GM21723 (cell line): Measurements from ENCODE around the gene ZNF629.
"Not testable (repeated sequence)": the region's sequence is repeated elsewhere in the genome, so short reads cannot be mapped to it uniquely, and the experiment has no call there.

Experiments
- ATAC-seq: cut with Tn5 transposase; IDR thresholded peaks from one replicate; pipeline ENCODE4 v1.9.1; 2021; ENCODE audit warnings: mild to moderate bottlenecking, moderate library complexity; ENCODE audit not compliant: unreplicated experiment

ZNF629 gene

DNA sequence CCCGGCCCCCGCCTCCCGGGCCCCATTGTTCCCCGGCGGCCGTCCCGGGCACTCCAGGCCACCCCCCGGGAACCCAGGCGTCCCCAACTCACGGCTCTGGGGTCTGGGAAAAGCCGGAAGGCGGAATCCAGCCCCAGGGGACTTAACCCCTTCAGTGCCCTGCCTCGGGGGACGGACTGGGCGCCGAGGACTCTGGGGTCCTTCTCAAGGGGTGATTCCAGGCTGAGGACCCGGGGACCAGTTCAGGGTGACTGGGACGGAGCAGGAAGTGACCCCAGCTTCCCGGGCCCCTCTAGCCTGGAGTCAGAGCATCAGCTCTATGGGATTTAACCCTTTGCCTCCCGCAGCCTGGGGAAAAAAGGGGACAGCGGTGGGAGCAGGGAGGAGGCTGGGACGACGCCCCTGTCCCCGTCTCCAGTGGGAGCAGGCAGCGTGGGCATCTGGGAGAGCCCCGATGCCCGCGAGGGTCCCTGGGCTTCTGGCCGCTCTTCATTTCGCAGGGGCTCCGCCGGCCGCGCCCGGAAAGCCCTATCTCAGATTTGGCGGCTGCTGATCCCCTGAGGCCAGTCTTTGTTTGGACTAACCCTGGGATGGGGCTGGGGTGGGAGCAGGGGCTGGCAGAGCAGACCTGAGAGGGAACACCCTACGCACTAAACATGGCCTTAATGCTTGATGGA, at the start of gene ZNF629:
TSS of gene ZNF629 (minus strand) at position 270 of the 677 bp plus-strand sequence. CDS start 2,723 bp downstream, outside the sequence.
- ATAC-seq, result no peak

DNA sequence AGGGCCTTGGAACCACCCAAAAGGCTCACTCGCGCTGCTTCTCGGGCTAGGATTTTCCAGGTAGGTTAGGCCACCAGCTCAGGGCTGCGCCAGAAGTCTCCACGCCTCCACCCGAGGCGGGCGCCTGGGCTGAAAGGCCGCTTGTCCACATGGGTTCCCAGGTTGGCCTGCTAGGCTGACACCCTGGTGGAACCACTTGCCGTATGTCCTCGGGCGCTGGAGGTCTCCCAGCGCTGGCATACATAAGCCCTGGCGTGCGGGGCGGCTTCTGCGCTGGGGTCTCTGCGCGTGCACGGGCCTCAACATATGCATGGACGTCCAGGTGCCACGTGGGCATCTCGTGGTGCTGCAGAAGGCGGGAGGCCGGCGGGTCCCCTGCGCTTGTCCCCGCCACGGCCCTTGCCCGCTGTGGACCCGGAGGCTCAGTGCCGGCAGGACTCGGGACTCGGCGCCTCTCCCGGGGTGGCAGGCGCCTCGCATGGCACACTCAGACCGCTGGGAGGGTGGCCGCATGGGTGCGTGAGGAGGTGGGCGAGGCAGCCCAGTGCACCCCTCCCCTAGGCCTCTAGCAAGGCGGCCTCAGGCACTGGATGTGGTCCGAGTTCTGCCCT, 47.2 kb upstream of the ZNF629 start:
- no peak for ATAC-seq

DNA sequence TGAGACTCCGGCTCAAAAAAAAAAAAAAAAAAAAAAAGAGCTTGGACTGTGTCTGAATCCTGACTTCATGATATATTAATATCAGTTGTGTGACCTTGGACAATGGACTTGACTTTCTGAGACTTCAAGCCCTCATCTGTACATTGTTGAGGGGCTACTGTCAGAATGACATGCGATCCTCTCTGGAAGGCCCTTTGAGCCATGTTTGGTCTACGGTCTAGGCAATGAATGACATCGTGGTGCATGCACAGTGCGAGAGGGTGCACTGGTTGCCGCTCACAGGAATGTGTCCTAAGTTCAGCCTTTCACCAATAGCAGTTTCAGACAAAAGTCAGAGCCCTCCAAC, 43.0 kb upstream of the ZNF629 start:
- no peak for ATAC-seq

DNA sequence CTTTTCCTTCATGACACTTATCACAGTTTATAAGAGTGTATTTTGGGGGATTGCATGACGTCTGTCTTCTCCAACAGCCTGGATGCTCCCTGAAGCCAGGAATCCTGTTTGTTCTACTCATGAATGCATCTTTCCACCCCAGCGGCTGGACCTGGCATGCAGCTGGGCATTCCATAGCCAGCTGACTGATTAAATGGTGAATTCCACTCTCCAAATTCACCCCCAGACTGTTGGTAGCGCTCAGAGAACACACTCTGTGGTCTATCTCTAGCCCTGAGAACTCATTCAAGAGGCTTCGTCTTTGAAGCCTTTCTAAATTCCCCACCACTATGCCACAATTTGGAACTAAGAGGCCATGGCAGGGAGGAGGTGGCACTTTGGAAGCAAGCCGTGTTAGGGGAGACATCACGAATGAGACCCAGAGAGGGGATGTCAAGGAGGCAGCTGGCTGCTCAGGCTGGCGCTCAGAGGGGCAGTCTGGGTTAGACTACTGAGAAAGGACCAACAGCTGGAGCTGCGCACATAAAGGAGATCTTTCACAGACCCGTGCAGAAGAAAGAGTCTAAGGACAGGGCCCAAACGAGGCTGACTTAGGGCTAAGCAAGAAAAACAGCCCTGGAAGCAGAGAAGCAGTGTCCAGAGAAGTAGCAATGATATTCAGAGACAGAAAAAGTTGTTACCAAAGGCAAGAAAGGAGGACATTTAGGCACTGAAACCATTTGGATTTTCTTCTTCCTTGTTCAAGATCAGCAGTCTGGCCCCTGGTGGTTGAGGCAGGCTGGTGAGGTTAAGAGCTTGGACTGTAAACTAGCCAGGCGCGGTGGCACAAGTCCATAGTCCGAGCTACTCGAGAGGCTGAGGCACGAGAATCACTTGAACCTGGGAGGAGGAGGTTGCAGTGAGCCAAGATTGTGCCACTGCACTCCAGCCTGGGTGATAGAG, 42.4 kb upstream of the ZNF629 start:
- ATAC-seq, result no peak

DNA sequence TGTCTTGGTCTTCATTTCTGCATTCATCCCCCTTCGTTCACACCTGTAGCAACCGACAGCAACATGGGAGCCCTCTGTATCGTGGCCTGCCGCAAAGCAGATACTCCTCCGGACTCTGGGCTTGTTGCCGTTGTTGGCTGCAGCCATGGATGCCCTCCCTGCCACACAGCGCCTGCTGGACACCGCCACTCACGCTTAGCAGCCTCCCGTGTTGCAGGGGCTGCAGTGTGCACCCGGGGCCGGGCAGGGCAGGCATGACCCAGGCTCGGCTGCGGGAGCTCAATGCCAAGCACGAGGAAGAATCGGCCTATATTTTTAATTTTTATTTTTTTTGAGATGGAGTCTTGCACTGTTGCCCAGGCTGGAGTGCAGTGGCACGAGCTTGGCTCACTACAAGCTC, 34.9 kb upstream of the ZNF629 start:
- no peak for ATAC-seq

DNA sequence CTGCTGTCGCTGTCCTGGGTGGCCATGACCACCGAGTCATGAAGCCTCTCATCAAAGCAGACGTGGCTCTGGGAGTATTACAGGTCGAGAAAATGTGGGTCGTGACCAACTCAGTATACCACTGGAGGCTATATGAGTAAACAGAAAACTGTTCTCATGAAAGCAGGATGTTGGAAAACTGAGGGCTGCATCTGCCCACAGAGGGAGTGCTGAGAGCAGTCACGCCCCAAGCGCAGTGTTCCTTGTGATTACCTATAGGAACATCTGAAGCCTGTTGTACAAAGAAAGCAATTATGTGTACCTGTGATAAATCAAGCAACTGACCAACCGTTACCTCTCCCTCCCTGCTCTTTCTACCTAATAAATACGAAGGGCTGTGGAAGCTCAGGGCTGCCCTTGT, 34.4 kb upstream of the ZNF629 start:
- not testable (repeated sequence) for ATAC-seq

DNA sequence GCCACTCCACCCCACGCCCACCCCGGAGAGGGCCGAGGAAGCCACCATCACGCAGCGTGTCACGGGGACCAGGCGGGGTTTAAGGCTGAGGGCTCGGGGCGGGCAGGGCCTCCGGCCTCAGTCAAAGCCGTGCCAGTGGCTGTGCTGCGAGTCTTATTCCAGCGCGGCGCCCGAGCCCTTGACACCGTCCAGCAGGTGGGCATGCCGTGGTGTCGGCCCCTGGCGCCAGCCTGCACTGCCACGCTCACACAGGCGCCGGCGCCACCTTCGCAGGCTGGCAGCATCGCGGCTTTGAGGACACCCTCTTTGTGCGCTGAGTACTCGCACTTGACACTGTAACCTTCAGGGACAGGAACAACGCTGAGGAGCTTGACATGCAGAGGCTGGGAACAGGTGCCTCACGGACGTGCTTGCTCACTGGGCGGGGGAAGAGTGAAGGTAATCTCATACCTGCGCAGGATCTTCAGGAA, 34.0 kb upstream of the ZNF629 start:
- no peak for ATAC-seq

DNA sequence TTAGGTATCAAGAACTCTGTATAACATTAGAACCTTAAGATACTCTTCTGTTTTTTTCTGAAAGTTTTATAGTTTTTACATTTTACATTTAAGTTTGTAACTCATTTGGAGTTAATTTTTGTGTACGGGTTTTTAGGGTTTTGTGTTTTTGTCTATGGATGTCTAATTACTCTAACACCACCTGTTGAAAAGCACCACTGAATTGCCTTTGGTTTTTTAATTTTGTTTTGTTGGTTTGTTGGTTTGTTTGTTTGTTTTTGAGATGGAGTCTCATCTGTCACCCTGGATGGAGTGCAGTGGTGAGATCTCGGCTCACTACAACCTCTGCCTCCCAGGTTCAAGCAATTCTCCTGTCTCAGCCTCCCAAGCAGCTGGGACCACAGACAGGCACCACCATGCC, 29.8 kb upstream of the ZNF629 start:
- ATAC-seq, result no peak

DNA sequence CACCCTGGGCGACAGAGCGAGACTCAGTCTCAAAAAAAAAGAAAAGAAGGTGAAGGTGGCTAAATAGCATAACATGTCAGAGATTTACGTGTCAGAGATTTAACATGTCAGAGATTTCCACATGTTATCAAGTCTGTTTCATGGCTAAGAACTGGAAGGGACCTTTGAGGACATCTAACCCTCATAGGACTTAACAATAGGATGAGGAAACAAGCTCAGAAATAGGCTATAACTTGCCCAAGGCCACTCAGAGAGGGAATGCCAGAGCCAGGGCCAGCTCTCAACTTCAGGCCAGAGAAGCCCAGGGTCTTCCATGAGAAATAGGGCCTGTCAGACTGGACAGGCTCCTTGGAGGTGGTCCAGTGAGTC, 26.8 kb upstream of the ZNF629 start:
- peak; percentile 10 for ATAC-seq

DNA sequence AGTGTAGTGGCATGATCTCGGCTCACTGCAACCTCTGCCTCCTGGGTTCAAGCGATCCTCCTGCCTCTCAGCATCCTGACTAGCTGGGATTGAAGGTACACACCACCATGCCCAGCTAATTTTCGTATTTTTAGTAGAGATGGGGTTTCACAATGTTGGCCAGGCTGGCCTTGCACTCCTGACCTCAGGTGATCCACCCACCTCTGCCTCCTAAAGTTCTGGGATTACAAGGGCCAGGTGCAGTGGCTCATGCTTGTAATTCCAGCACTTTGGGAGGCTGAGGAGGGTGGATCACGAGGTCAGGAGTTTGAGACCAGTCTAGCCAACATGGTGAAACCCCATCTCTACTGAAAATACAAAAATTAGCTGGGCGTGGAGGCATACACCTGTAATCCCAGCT, 22.7 kb upstream of the ZNF629 start:
- ATAC-seq, result not testable (repeated sequence)

DNA sequence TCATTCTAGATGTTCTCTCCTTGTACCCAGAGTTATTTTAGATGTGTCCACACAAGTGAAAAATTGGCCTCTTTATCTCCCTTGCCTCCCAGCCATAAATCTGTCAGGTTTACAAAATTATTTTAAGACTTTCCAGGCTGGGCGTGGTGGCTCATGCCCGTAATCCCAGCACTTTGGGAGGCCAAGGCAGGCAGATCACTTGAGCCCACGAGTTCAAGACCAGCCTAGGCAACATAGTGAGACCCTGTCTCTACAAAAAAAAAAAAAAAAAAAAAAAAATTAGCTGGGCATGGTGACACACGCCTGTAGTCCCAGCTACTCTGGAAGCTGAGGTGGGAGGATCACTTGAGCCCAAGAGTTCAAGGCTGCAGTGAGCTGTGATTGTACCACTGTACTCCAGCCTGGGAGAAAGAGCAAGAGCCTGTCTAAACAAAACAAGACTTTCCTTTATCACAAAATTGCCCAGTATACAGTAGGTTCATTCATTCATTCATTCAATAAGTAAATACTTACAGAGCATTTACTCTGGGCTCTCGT, 22.0 kb upstream of the ZNF629 start:
- not testable (repeated sequence) for ATAC-seq

DNA sequence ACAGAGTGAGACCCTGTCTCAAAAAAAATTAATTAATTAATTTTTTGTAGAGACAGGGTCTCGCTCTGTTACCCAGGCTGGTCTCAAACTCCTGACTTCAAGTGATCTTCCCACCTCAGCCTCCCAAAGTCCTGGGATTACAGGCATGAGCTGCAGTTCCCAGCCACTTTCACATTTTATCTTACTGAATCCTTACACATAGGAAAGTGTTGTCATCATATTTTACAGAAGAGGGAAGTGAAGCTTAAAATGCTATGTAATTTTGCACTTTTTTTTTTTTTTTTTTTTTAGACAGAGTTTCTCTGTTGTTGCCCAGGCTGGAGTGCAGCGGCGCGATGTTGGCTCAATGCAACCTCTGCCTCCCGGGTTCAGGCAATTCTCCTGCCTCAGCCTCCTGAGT, 21.1 kb upstream of the ZNF629 start:
- no peak for ATAC-seq

DNA sequence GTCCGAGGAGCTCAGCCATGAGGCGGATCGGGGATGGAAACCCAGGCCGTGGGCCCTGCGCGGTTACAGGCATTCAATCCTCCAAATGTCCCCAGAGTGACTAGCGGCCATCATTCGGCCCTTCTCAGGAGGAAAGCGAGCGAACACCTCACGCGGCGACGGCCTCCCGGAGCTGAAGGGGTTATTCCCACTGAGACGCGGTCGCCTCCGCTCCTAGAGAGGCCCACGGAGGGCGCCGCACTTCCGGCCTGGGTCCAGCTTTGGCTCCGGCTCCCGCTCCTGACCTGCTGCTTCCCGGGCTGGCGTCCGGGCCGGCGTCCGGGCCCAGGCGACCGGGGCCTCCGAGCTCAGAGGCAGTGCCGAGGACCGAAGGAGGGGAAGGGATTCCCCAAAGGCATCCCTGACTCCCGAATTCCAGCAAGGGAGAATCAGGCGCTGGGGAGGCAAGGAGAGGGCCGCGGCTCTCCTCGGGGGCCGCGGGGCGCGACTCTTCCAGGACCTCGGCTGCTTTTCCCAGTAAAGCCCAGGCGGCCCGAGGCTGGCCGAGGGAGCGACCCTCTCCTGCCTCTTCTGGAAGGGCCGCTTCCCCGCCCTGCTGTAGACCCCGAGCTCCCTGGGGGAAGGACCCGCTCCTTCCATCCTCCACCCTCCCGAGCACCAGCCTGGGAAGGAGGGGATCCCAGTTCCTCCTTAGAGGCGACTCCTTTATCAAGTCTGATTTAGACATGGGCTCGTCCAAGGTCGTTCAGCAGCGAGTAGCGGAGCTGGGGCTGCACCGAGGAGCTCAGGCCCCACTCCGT, 18.6 kb upstream of the ZNF629 start:
- ATAC-seq, result no peak

DNA sequence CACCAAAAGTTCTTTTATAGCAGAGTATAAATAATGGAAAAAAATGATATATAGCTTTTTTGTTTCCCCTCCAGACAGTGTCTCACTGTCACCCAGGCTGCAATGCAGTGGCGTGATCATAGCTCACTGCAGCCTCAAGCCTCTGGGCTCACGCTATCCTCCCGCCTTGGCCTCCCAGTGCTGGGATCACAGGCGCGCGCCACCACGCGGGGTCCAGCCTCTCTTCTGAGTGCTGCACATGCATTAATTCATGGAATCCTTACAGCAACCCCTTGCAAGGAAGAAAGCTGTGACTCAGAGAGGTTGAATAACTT, 18.0 kb upstream of the ZNF629 start:
- no peak for ATAC-seq

DNA sequence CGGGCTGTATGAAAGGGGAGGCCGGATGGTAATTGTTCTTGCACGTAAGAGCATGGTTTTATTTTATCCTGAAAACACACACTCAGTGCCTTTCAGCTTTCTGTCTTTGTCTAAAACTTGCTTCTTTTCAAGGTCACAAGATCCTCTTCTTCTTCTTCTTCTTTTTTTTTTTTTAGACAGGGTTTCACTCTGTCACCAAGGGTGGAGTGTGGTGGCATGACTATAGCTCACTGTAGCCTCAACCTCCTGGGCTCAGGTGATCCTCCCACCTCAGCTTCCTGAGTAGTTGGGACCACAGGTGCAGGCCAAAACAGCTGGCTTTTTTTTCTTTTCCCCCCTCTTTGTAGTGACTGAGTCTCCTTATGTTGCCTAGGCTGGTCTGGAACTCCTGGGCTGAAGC, 15.9 kb upstream of the ZNF629 start:
- ATAC-seq, result no peak

DNA sequence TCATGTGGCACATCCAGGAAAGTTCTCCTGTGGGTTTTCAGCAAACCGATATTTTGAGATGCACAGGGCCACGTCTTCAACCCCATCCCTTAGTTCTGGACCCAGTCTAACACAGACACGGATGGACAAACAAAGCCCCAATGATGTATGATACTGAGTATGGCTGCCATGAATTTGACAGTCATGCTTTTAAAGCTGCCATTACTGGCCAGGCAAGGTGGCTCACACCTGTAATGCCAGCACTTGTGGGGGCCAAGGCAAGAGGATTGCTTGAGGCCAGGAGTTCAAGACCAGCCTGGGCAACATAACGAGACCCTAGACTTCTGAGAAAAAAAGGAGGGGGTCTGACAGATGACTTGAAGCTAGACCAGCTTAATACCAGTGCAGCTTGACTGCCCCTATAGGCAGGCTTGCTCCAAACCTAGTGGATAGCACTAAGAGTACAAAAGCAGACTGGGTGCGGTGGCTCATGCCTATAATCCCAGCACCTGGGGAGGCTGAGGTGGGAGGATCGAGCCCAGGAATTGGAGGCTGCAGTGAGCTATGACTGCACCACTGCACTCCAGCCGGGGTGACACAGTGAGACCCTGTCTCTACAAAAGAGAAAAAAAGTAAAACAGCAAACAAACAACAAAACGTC, 10.8 kb upstream of the ZNF629 start:
- ATAC-seq, result no peak

DNA sequence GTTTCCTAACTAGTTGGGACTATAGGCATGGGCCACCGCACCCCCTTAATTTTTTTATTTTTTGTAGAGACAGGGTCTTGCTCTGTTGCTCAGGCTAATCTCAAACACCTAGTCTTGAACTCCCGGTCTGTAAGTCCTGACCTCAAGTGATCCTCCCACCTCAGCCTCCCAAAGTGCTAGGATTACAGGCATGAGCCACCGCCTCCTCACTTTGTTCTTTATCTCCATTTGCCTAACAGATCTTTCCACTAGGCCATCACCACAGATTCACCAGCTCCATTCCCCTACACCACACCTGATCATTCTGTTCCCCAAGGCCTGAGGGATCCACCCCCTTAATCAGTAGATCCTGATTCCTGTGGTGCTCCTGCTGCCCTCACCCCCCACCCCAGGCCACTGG, 7.6 kb upstream of the ZNF629 start:
- no peak for ATAC-seq

DNA sequence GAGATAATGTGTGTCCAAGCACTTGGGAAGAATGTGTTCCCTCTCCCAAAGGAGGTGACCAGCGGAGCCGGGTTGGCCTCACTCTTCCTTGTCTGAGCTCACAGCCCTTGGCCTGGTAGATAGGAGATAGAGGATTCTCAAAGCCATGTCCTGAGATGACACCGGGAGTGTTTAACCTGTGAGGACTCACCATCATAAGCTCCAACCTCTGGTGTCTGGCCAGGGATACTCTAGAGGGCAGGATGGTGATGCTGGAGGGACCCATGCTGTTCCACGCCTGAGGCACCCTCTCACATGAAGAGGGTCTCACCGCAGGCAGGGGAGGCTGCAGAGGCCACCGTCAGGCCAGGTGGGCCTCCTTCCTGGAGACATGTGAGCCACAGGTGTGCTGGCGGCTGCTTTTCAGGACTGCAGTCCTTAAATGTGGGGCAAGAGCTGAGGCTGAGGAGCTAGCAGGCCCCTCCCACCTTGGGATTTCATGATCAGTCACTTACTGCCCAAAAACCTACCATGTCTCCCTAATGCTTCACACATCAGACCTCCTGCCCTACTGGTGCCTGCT, 6.6 kb upstream of the ZNF629 start:
- no peak for ATAC-seq

DNA sequence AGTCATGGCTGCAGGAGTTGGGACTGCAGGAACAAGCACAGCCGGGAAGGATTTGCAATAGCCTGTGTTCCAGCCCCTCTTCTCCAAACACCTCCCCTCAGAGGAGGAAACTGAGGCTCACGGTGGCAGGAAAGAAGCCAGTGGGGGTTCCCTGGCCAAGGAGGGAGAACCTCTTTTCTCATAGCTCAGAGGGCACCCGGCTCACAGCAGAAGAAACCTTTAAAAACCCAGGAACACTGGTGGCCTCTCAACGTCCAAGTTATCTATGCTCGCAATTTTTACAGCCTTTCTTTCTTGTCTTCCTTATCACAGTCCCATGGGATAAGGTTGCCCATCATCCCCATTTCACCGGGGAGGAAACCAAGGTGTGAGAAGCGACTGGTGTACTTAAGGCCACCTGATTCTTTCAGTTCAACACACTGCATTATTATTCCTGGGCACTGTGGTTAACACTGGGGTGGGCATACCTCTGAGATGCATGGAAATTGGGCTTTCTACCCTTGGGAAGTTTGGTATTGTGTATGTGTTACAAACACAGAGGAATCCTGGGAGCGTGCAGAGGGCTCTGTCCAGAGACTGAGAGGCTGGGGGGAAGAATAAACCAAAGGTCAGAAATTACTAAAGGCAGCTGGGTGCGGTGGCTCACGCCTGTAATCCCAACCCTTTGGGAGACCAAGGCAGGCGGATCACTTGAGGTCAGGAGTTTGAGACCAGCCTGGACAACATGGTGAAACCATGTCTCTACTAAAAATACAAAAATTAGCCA, 791 bp upstream of the ZNF629 start:
- ATAC-seq, result no peak
